Measurements from ENCODE around the gene E2F8. TPM values are rescaled to one million over a fixed set of nuclear protein-coding genes. Genes with fewer than 3 reads are reported as not detected.
"Not testable (repeated sequence)": the region's sequence is repeated elsewhere in the genome, so short reads cannot be mapped to it uniquely, and the experiment has no call there.

The E2F8 gene
- polyA plus RNA-seq, 3 donors: not detected

- no peak for DNase-seq
- peaks cover 0 to 3% of the 10 kb centered on the region in 2 donors for H3K36me3 Mint-ChIP-seq
- no peaks in the 10 kb centered on the region for H3K36me3 ChIP-seq (replicated peaks in 1 of 2; ENCODE audit: control insufficient read depth in 1 of 2, insufficient read depth in 2 of 2, low read length in 2 of 2)
- H3K27ac ChIP-seq (ENCODE audit: low read depth in 1 of 2, low read length in 2 of 2): no peak overlapping the region
- H3K27ac Mint-ChIP-seq: no peak overlapping the region
- no peak overlapping the region for H3K9ac ChIP-seq (ENCODE audit: insufficient read depth, low read length, poor library complexity, severe bottlenecking)
- peaks cover 0 to 5% (median 2%) of the 10 kb centered on the region in 7 donors for H3K9me3 Mint-ChIP-seq
- H3K27me3 Mint-ChIP-seq (ENCODE audit: low read depth in 3 of 3): peaks cover 0 to 1% (median 0%) of the 10 kb centered on the region in 3 donors
- H3K27me3 ChIP-seq (ENCODE audit: control insufficient read depth in 2 of 2, insufficient read depth in 2 of 2, low read length in 2 of 2): no peaks in the 10 kb centered on the region
- no peak overlapping the region for H3K4me2 ChIP-seq (replicated peaks; ENCODE audit: extremely low read depth, low read length, poor library complexity, severe bottlenecking)
- no peak overlapping the region for H3K4me3 Mint-ChIP-seq
- no peak for TF ChIP-seq CTCF (IDR thresholded peaks at IDR 0.05)
- peaks cover 9% of the 10 kb centered on the region for H3K4me1 Mint-ChIP-seq
- WGBS (ENCODE audit: insufficient coverage): 88% methylated on average over 3 of the region's 4 CpGs
- H2AFZ ChIP-seq (ENCODE audit: insufficient read depth, low read depth, low read length, poor library complexity, severe bottlenecking): no peak overlapping the region
- no peaks in the 10 kb centered on the region for H3K9me3 ChIP-seq (replicated peaks in 1 of 2; ENCODE audit: control insufficient read depth in 1 of 2, insufficient read depth in 1 of 2, low read length in 2 of 2)
- H3K79me2 ChIP-seq (ENCODE audit: insufficient read depth, low read length): no peaks in the 10 kb centered on the region
- H3K4me1 ChIP-seq (ENCODE audit: control insufficient read depth in 1 of 2, insufficient read depth in 2 of 2, low read length in 2 of 2): peaks cover 0 to 2% of the 10 kb centered on the region in 2 donors
- H3K4me3 ChIP-seq (replicated peaks in 1 of 3; ENCODE audit: low read depth in 2 of 3, low read length in 3 of 3): no peak overlapping the region
- H4K20me1 ChIP-seq (ENCODE audit: insufficient read depth, low read length): no peaks in the 10 kb centered on the region
- intact Hi-C loops (cut with micrococcal nuclease): no loop called here
These were observed 18.0 kb upstream of the E2F8 start for GRCh38 chr11:19258641-19259230.

GRCh38 chr11:19254441-19254840 lies 13.7 kb upstream of the E2F8 start:
- H3K79me2 ChIP-seq (ENCODE audit: insufficient read depth, low read length); H3K9ac ChIP-seq (ENCODE audit: insufficient read depth, low read length, poor library complexity, severe bottlenecking); H3K4me1 ChIP-seq (ENCODE audit: control insufficient read depth in 1 of 2, insufficient read depth in 2 of 2, low read length in 2 of 2); H3K27me3 Mint-ChIP-seq (ENCODE audit: low read depth in 3 of 3); H3K4me2 ChIP-seq (replicated peaks; ENCODE audit: extremely low read depth, low read length, poor library complexity, severe bottlenecking); H3K4me1 Mint-ChIP-seq; H3K9me3 ChIP-seq (replicated peaks in 1 of 2; ENCODE audit: control insufficient read depth in 1 of 2, insufficient read depth in 1 of 2, low read length in 2 of 2); H4K20me1 ChIP-seq (ENCODE audit: insufficient read depth, low read length); H2AFZ ChIP-seq (ENCODE audit: insufficient read depth, low read depth, low read length, poor library complexity, severe bottlenecking); H3K27ac Mint-ChIP-seq; H3K27me3 ChIP-seq (ENCODE audit: control insufficient read depth in 2 of 2, insufficient read depth in 2 of 2, low read length in 2 of 2); DNase-seq; H3K27ac ChIP-seq (ENCODE audit: low read depth in 1 of 2, low read length in 2 of 2); intact Hi-C loops (cut with micrococcal nuclease); H3K36me3 ChIP-seq (replicated peaks in 1 of 2; ENCODE audit: control insufficient read depth in 1 of 2, insufficient read depth in 2 of 2, low read length in 2 of 2); H3K4me3 ChIP-seq (replicated peaks in 1 of 3; ENCODE audit: low read depth in 2 of 3, low read length in 3 of 3); H3K4me3 Mint-ChIP-seq; H3K36me3 Mint-ChIP-seq: not testable (repeated sequence)
- 80% methylated on average over 1 of the region's 3 CpGs for WGBS (ENCODE audit: insufficient coverage)
- peaks cover under 1 to 14% (median 6%) of the 10 kb centered on the region in 7 donors for H3K9me3 Mint-ChIP-seq
